Left ventricle myocardium inferior (tissue), 1 donor: Measurements from ENCODE around the gene SLIT1. TPM values are rescaled to one million over a fixed set of nuclear protein-coding genes. Genes with fewer than 3 reads are reported as not detected.

Experiments
- DNase-seq: peaks from one replicate; pipeline ENCODE4 v3.0.0-alpha.2; 2020
- H3K27ac ChIP-seq: fragments of 200-600 bp; replicated peaks from 2 replicates; pipeline ENCODE4 v1.8.0; 2021
- H3K27me3 ChIP-seq: fragments of 200-600 bp; 2 replicates; pipeline ENCODE4 v1.8.0; 2021; ENCODE audit warnings: low read depth
- H3K36me3 ChIP-seq: fragments of 200-600 bp; 2 replicates; pipeline ENCODE4 v1.8.0; 2021
- H3K4me1 ChIP-seq: fragments of 200-600 bp; 2 replicates; pipeline ENCODE4 v1.8.0; 2021
- H3K4me3 ChIP-seq: fragments of 200-600 bp; 2 replicates; pipeline ENCODE4 v1.8.0; 2021; ENCODE audit warnings: mild to moderate bottlenecking, moderate library complexity
- H3K9me3 ChIP-seq: fragments of 200-600 bp; replicated peaks from 2 replicates; pipeline ENCODE4 v1.8.0; 2021
- CTCF ChIP-seq: fragments of 200-600 bp; IDR thresholded peaks from 2 replicates; pipeline ENCODE4 v1.8.0; 2021; ENCODE audit warnings: antibody characterized with exemption, mild to moderate bottlenecking, borderline replicate concordance
- intact Hi-C: fragments of 100-400 bp; cut with micrococcal nuclease; formaldehyde crosslinking; loops from one replicate; pipeline ENCODE4 v1.11.0; 2022
- total RNA-seq: library from RNA; stranded (reverse); fragmentation: NEBNext Ultra II Directional; extraction: Animal tissue kit (Norgen Biotek cat#: 25700); gene quantifications from one replicate; pipeline ENCODE4 v1.2.1, GENCODE V29; 2021
- donor health status: DM: no; HTN: yes; CAD: no; lungs with severe emphysema.

SLIT1 gene
- total RNA-seq, 1 donor from 2014 or later = 0.08 TPM

DNA sequence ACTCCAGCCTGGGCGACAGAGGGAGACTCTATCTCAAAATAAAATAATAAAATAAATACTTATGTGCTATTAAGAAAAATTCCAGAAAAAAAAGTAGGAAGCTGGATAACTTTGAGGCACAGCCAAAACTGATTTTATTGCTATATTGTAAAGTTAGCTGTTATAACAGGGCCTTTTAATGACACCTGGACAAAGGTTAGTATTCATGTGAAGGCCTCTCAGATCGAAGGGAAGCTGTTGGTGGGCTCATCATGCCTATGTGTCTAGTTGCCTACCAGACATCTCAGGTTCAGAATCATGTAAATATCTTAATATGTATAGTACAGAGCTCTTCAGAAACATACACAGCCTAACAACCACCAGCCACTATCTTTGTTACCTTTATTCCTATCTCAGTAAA, 210.6 kb downstream of the SLIT1 start:
- peaks cover 5% of the 10 kb centered on the region for H3K4me1 ChIP-seq
- TF ChIP-seq CTCF = no peak
- no peaks in the 10 kb centered on the region for H3K36me3 ChIP-seq
- H3K4me3 ChIP-seq = no peak overlapping the region
- DNase-seq = no peak
- H3K27ac ChIP-seq = no peak overlapping the region
- intact Hi-C loops = no loop called here
- no peaks in the 10 kb centered on the region for H3K9me3 ChIP-seq
- no peaks in the 10 kb centered on the region for H3K27me3 ChIP-seq

DNA sequence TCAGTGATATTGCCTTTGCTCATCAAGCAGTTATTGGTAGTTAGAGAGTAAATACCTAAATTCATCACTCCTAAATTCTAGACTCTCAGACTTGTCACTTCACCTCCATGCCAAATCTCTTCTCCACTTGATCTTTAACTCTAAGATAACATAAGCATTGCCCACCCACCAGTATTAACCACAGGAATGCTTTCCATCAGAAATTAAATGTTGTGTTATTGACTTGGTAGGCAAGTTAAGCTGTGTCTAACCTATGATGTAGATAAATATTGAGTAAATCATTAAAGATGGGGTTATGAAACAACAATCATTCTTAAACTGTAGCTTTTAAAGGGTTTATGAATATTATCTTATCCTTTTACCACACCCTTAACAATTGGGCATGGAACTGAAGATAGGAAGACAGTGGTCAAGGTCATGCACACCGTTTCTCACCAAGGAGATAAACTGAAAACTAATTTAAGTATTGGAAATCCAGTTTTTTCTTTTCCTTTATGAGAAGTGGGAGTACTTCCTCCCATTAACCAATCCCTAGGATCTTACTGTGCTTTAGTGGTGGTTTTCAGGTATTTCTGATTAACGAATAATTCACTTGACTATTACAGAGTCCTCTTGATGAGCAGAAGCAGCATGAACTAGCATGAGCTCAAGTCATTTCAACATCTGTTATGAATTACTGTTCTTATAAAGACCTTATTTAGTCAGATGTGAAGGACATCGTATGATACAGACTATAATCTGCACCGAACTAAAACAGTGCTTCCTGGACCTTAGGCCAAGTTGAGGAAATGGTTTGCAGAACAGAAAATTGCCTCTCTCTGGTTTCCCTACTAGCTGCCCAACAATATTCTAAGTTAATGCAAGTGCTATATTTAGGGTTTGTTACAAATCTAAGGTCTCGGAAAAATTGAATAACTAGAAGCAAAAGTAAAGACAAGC, 211.7 kb downstream of the SLIT1 start:
- H3K27ac ChIP-seq = no peak overlapping the region
- TF ChIP-seq CTCF = no peak
- no peak overlapping the region for H3K4me3 ChIP-seq
- H3K36me3 ChIP-seq = no peaks in the 10 kb centered on the region
- H3K4me1 ChIP-seq = peaks cover 5% of the 10 kb centered on the region
- DNase-seq = no peak
- H3K9me3 ChIP-seq = no peaks in the 10 kb centered on the region
- H3K27me3 ChIP-seq = no peaks in the 10 kb centered on the region
- intact Hi-C loops = no loop called here

DNA sequence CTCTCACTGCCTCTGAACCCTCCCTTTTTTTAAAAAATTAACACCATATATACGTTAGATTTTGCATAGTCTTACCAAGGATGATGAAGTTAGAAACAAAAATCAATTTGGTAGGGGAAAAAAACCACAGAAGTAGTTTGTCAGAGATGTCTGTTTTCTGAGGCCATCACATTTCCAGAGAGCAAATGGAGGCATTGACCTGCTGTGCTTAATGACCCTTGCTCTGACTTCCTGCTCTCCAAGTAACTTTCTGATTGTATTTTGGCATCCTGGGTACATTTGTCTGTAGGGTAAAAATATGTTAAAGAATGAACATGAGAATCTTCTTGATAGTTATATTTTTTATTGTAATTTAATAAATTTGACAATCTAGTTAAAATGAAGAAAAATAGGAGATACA, 213.5 kb downstream of the SLIT1 start:
- intact Hi-C loops = no loop called here
- no peak for DNase-seq
- no peaks in the 10 kb centered on the region for H3K9me3 ChIP-seq
- no peak for TF ChIP-seq CTCF
- no peaks in the 10 kb centered on the region for H3K36me3 ChIP-seq
- H3K4me1 ChIP-seq = peaks cover 5% of the 10 kb centered on the region
- H3K27me3 ChIP-seq = no peaks in the 10 kb centered on the region
- no peak overlapping the region for H3K4me3 ChIP-seq
- no peak overlapping the region for H3K27ac ChIP-seq

GRCh38 chr10:96971324-96971723, 214.4 kb downstream of the SLIT1 start:
- Histone ChIP-seq H3K36me3 (no peaks in the 10 kb centered on the region), H3K9me3 (no peaks in the 10 kb centered on the region), H3K27me3 (no peaks in the 10 kb centered on the region), H3K4me1 (peaks cover 5% of the 10 kb centered on the region), H3K4me3 (no peak overlapping the region), H3K27ac (no peak overlapping the region)
- intact Hi-C loops = no loop called here
- no peak for TF ChIP-seq CTCF
- DNase-seq = no peak

- no peak for TF ChIP-seq CTCF
- no peaks in the 10 kb centered on the region for H3K27me3 ChIP-seq
- no peaks in the 10 kb centered on the region for H3K36me3 ChIP-seq
- no peak overlapping the region for H3K27ac ChIP-seq
- no peak overlapping the region for H3K4me3 ChIP-seq
- H3K4me1 ChIP-seq = peaks cover under 1% of the 10 kb centered on the region
- intact Hi-C loops = no loop called here
- no peaks in the 10 kb centered on the region for H3K9me3 ChIP-seq
- no peak for DNase-seq
These were observed 216.9 kb downstream of the SLIT1 start for GRCh38 chr10:96968682-96969423.
